Lung (tissue), 12 donors: Measurements from ENCODE around the gene LIN28A. TPM values are rescaled to one million over a fixed set of nuclear protein-coding genes. Genes with fewer than 3 reads are reported as not detected.

ENCODE experiments used
- ATAC-seq: fragments of 200-7000 bp; cut with Tn5 transposase; one replicate; pipeline ENCODE4 v1.9.1; 2020; ENCODE audit warnings: moderate number of reproducible peaks; ENCODE audit not compliant: insufficient read depth, low FRiP score
- DNase-seq, 3 donors: peaks; one replicate each; pipeline ENCODE4 v3.0.0-alpha.2; 2013 to 2017
- H3K27ac ChIP-seq, 2 donors: one replicate each; pipeline ENCODE4 v1.5.1; 2013; ENCODE audit warnings: mild to moderate bottlenecking in 2 of 2, moderate library complexity in 2 of 2, control low read depth in 1 of 2, inconsistent platforms in 1 of 2, low read depth in 1 of 2, low read length in 1 of 2
- H3K27me3 ChIP-seq, 3 donors: one replicate each; pipeline ENCODE4 v1.5.1; 2013; ENCODE audit warnings: low read length in 2 of 3; ENCODE audit not compliant: control insufficient read depth in 3 of 3, insufficient read depth in 3 of 3
- H3K36me3 ChIP-seq, 4 donors: one replicate each; pipeline ENCODE4 v1.5.1; 2013; ENCODE audit warnings: low read length in 4 of 4, mild to moderate bottlenecking in 1 of 4, moderate library complexity in 1 of 4; ENCODE audit not compliant: control insufficient read depth in 4 of 4, insufficient read depth in 4 of 4
- H3K4me1 ChIP-seq, 5 donors: one replicate each; pipeline ENCODE4 v1.5.1; 2013; ENCODE audit warnings: low read length in 5 of 5, mild to moderate bottlenecking in 2 of 5, moderate library complexity in 1 of 5; ENCODE audit not compliant: control insufficient read depth in 5 of 5, insufficient read depth in 5 of 5
- H3K4me3 ChIP-seq: one replicate; pipeline ENCODE4 v1.5.1; 2013; ENCODE audit warnings: mild to moderate bottlenecking, control low read depth, moderate library complexity
- H3K9ac ChIP-seq, 2 donors: one replicate each; pipeline ENCODE4 v1.5.1; 2013; ENCODE audit warnings: low read length in 2 of 2, control low read depth in 1 of 2; ENCODE audit not compliant: insufficient read depth in 1 of 2
- H3K9me3 ChIP-seq, 4 donors: one replicate each; pipeline ENCODE4 v1.5.1; 2013; ENCODE audit warnings: low read length in 3 of 4, mild to moderate bottlenecking in 1 of 4, moderate library complexity in 1 of 4; ENCODE audit not compliant: control insufficient read depth in 4 of 4, insufficient read depth in 3 of 4
- WGBS, 2 donors: extraction: QIAGEN DNeasy Blood & Tissue Kit; methylation state at CpG; one replicate each; pipeline ENCODE4 v1.1.7; 2013; 5-methylcytosine and 5-hydroxymethylcytosine counted together
- polyA plus RNA-seq, 2 donors: library from polyadenylated mRNA; stranded (reverse); fragments of 200-250 nt; gene quantifications; one replicate each; pipeline ENCODE4 v1.2.1, GENCODE V29; 2013
- total RNA-seq, 2 donors: library from RNA; depleted of rRNA in 1 of 2; stranded (reverse); fragments of >200 nt in 1 of 2; gene quantifications; one replicate each; pipeline ENCODE4 v1.2.1, GENCODE V29; 2014 to 2021
- TF ChIP-seq, protein P1 (sequence below): IDR thresholded peaks from 2 replicates; pipeline ENCODE4 v1.5.1; 2012; ENCODE audit warnings: mild to moderate bottlenecking; ENCODE audit errors: control extremely low read depth, extremely low read depth
- donor health status: control.
- donor health status: control.
- donor health status: Bipolar disorder and iron deficiency.
- donor health status: healthy.
- donor health status: DM: yes; HTN: yes; CAD: no.

LIN28A gene
- total and polyA plus RNA-seq, 4 donors = 0.80 TPM; not detected in 3

DNA sequence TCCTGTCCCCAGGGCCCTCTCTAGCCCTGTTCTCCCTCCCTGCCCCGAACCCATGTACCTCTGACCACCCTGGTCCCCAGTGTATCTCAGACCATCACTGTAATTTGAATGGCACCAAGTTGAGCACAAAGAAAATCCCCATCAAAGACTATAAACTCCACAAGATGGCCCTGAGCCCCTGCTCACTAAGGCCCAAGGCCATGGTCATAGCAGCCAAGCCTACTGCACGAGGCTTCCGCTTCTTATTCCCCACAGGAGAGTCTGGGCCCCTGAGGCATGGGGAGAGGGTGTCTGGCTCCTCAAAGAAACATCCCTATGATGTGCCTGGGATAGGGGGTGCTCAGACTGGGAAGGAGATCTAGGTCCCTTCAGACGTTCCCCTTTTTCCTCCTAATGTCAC lies 42.6 kb upstream of the LIN28A start:
- Histone ChIP-seq H3K4me1 (peaks cover 0 to 5% (median 0%) of the 10 kb centered on the region in 5 donors), H3K27ac (no peak overlapping the region), H3K9ac (no peak overlapping the region), H3K36me3 (no peaks in the 10 kb centered on the region), H3K27me3 (peaks cover 0 to 3% (median 0%) of the 10 kb centered on the region in 3 donors), H3K9me3 (no peaks in the 10 kb centered on the region), H3K4me3 (no peak overlapping the region)
- ATAC-seq (no peak), DNase-seq (no peak)
- WGBS, 2 donors = 72 to 78% methylated on average over 4 of the region's 4 CpGs
- TF ChIP-seq, protein P1, sequence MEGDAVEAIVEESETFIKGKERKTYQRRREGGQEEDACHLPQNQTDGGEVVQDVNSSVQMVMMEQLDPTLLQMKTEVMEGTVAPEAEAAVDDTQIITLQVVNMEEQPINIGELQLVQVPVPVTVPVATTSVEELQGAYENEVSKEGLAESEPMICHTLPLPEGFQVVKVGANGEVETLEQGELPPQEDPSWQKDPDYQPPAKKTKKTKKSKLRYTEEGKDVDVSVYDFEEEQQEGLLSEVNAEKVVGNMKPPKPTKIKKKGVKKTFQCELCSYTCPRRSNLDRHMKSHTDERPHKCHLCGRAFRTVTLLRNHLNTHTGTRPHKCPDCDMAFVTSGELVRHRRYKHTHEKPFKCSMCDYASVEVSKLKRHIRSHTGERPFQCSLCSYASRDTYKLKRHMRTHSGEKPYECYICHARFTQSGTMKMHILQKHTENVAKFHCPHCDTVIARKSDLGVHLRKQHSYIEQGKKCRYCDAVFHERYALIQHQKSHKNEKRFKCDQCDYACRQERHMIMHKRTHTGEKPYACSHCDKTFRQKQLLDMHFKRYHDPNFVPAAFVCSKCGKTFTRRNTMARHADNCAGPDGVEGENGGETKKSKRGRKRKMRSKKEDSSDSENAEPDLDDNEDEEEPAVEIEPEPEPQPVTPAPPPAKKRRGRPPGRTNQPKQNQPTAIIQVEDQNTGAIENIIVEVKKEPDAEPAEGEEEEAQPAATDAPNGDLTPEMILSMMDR = no peak

DNA sequence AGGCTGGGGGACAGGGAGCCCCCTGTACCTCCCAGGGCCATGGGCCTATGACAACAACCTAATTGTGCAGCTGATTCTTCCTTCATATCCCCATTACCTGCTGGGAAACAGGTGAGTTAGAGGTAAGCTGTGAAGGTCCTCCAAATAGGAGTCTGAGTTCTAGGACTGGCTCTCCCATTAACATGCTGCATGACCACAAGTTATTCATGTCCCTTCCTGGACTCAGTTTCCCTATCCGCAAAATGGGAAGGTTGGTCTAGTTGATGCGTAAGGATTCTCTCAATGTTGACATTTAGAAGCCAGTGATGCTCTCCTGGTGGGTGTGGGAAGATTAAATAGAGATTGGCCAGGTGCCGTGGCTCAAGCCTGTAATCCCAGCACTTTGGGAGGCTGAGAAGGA lies 42.1 kb upstream of the LIN28A start:
- Histone ChIP-seq H3K36me3 (no peaks in the 10 kb centered on the region), H3K9me3 (no peaks in the 10 kb centered on the region), H3K4me3 (no peak overlapping the region), H3K27me3 (no peaks in the 10 kb centered on the region), H3K27ac (no peak overlapping the region), H3K4me1 (peaks cover 0 to 5% (median 0%) of the 10 kb centered on the region in 5 donors), H3K9ac (no peak overlapping the region)
- 94 to 99% methylated on average over 3 of the region's 3 CpGs for WGBS, 2 donors
- TF ChIP-seq, protein P1 = no peak
- DNase-seq = no peak
- no peak for ATAC-seq

DNA sequence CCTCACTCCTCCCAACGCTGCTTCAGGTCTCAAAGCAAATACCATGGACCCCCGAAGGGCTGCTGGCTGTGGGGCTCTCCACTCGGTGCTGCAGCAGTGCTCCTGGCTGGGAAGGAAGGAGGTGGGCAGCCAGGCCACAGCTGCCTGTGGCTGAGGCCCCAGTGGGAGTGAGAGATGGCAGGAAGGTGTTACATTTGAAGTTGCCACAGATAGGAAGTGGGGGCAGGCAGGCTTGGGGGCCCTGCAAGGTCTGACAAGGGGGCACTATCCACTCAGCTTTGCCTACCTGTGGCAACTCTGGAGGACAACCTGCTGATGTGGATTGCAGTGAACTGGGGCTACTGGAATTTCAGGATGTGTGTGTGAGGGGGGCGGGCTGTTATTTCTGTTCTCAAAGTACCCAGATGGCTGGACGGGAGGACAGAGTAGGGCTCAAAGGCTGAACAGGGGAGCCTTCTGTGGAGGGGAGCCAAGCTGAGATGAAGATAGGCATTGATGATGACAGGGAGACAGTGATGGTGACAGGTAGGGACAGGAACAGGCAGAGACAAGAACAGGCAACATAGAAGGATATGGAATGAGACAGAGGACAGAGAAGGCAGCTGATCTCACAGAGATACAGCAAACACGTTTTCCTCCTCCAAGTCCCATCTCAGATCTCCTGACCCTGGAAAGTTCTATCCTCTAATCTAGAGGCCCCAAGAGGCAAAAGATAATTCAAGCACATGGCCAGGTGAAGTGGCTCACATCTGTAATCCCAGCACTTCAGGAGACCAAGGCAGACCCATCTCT lies 39.8 kb upstream of the LIN28A start:
- 49% methylated on average over 6 of the region's 6 CpGs for WGBS, 2 donors
- TF ChIP-seq, protein P1 = no peak
- H3K27ac ChIP-seq = no peak overlapping the region
- no peak for ATAC-seq
- no peaks in the 10 kb centered on the region for H3K36me3 ChIP-seq
- no peak overlapping the region for H3K9ac ChIP-seq
- no peaks in the 10 kb centered on the region for H3K9me3 ChIP-seq
- no peak overlapping the region for H3K4me3 ChIP-seq
- no peaks in the 10 kb centered on the region for H3K4me1 ChIP-seq
- no peaks in the 10 kb centered on the region for H3K27me3 ChIP-seq
- DNase-seq = no peak
